Erythroblast (primary cell): ENCODE measurements around the gene MCAT.

Experiments
- GATA1 ChIP-seq: IDR thresholded peaks from 2 replicates; pipeline ENCODE4 v1.6.1; 2011; ENCODE audit warnings: low read depth, mild to moderate bottlenecking, control low read depth, low read length, moderate library complexity
- POLR2A ChIP-seq: IDR thresholded peaks from 2 replicates; pipeline ENCODE4 v1.6.1; 2011; ENCODE audit warnings: mild to moderate bottlenecking, low read length

GRCh38 chr22:43118953-43119458 lies 24.2 kb downstream of the MCAT start:
- TF ChIP-seq POLR2A = no peak
- no peak for TF ChIP-seq GATA1
